ENCODE results near the gene TRAPPC3L.

Gene TRAPPC3L

DNA sequence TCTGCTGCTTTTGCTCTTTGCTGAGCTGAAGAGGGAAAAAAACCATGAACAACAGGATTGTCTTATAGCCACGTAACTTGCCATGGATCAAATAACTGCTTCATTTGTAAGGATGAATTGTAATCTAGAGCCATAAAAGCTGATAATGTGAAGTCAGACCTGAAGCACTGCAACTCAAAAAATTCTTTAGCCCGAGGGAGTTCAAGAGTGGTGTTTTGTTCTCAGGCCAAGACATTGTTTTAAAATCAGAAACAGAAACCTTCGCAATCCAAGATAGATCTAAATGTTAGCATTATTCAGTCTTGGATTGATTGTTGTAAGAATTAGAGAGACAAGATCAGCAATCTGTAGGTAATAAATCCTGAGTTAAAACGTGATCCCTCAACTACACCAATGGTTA, at the start of gene TRAPPC3L:
Gene TRAPPC3L, minus strand, starts transcription at position 34 of the 400 bp plus-strand sequence. CDS start 170 bp downstream, outside the sequence.
- no peaks in the 10 kb centered on the region for H3K36me3 ChIP-seq (ENCODE audit: control insufficient read depth in 1 of 2, insufficient read depth in 2 of 2, low read length in 2 of 2)
- H3K27me3 ChIP-seq (ENCODE audit: control insufficient read depth in 1 of 2, insufficient read depth in 2 of 2, low read length in 2 of 2) = peaks cover 2 to 16% of the 10 kb centered on the region in 2 donors
- no peaks in the 10 kb centered on the region for H3K4me1 ChIP-seq (ENCODE audit: control insufficient read depth in 1 of 2, insufficient read depth in 2 of 2, low read length in 2 of 2)
- no peaks in the 10 kb centered on the region for H3K9me3 ChIP-seq (ENCODE audit: control insufficient read depth in 1 of 2, low read length in 2 of 2)
- H3K4me3 ChIP-seq (ENCODE audit: low read depth in 1 of 2, low read length in 2 of 2) = no peak within 1 kb of the TSS
- H3K27ac ChIP-seq (ENCODE audit: low read depth, low read length) = no peak within 1 kb of the TSS
- no peak within 1 kb of the TSS for H3K9ac ChIP-seq (ENCODE audit: low read depth in 1 of 2, low read length in 2 of 2)

DNA sequence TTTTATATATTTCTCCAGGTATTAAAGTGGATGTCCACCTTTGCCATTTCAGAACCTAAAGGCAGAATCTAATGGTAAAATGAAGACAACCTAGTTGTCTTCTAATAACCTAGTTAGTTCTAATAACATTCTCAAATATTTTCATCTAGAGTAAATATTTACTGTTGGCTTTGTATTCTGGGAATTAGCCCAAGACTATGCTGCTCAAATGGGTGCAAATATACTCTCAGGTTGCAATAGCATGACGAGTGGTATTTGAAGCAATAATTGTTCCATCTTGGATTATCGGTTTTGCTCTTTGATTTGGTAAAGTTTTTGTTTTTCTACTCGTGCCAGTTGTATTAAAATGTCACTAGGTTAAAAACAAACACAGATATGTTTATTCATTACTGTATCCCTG, 49.8 kb upstream of the TRAPPC3L start:
- Histone ChIP-seq H3K9ac (ENCODE audit: low read depth in 1 of 2, low read length in 2 of 2) (no peak overlapping the region), H3K27ac (ENCODE audit: low read depth, low read length) (no peak overlapping the region), H3K27me3 (ENCODE audit: control insufficient read depth in 1 of 2, insufficient read depth in 2 of 2, low read length in 2 of 2) (no peaks in the 10 kb centered on the region), H3K9me3 (ENCODE audit: control insufficient read depth in 1 of 2, low read length in 2 of 2) (no peaks in the 10 kb centered on the region), H3K4me1 (ENCODE audit: control insufficient read depth in 1 of 2, insufficient read depth in 2 of 2, low read length in 2 of 2) (no peaks in the 10 kb centered on the region), H3K36me3 (ENCODE audit: control insufficient read depth in 1 of 2, insufficient read depth in 2 of 2, low read length in 2 of 2) (peaks cover 20 to 28% of the 10 kb centered on the region in 2 donors), H3K4me3 (ENCODE audit: low read depth in 1 of 2, low read length in 2 of 2) (no peak overlapping the region)

- no peak overlapping the region for H3K9ac ChIP-seq (ENCODE audit: low read depth in 1 of 2, low read length in 2 of 2)
- no peaks in the 10 kb centered on the region for H3K9me3 ChIP-seq (ENCODE audit: control insufficient read depth in 1 of 2, low read length in 2 of 2)
- H3K27ac ChIP-seq (ENCODE audit: low read depth, low read length) = no peak overlapping the region
- H3K4me3 ChIP-seq (ENCODE audit: low read depth in 1 of 2, low read length in 2 of 2) = no peak overlapping the region
- H3K4me1 ChIP-seq (ENCODE audit: control insufficient read depth in 1 of 2, insufficient read depth in 2 of 2, low read length in 2 of 2) = no peaks in the 10 kb centered on the region
- no peaks in the 10 kb centered on the region for H3K27me3 ChIP-seq (ENCODE audit: control insufficient read depth in 1 of 2, insufficient read depth in 2 of 2, low read length in 2 of 2)
- H3K36me3 ChIP-seq (ENCODE audit: control insufficient read depth in 1 of 2, insufficient read depth in 2 of 2, low read length in 2 of 2) = peaks cover 6 to 35% of the 10 kb centered on the region in 2 donors
Observed at GRCh38 chr6:116586738-116587137, 41.3 kb upstream of the TRAPPC3L start.

DNA sequence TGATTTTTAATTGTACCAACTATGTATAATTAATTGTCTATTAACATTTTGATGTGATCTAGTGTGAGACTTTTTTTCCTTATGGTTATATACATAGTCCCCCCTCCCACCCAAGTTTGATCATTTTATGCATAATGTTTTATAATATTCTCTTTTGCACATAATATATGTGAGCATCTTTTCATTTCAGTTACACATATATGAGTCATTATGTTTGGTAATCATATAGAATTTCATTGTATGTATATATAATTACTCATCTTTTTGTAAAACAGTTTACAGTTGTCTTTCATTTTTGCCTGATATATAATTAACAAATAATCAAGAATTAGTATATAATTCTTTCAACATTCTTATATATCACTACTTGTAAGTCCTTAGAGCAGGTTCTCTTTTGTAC, 40.8 kb upstream of the TRAPPC3L start:
- Histone ChIP-seq H3K4me1 (ENCODE audit: control insufficient read depth in 1 of 2, insufficient read depth in 2 of 2, low read length in 2 of 2) (no peaks in the 10 kb centered on the region), H3K36me3 (ENCODE audit: control insufficient read depth in 1 of 2, insufficient read depth in 2 of 2, low read length in 2 of 2) (peaks cover 1 to 30% of the 10 kb centered on the region in 2 donors), H3K4me3 (ENCODE audit: low read depth in 1 of 2, low read length in 2 of 2) (no peak overlapping the region), H3K27ac (ENCODE audit: low read depth, low read length) (no peak overlapping the region), H3K27me3 (ENCODE audit: control insufficient read depth in 1 of 2, insufficient read depth in 2 of 2, low read length in 2 of 2) (no peaks in the 10 kb centered on the region), H3K9ac (ENCODE audit: low read depth in 1 of 2, low read length in 2 of 2) (no peak overlapping the region), H3K9me3 (ENCODE audit: control insufficient read depth in 1 of 2, low read length in 2 of 2) (no peaks in the 10 kb centered on the region)

DNA sequence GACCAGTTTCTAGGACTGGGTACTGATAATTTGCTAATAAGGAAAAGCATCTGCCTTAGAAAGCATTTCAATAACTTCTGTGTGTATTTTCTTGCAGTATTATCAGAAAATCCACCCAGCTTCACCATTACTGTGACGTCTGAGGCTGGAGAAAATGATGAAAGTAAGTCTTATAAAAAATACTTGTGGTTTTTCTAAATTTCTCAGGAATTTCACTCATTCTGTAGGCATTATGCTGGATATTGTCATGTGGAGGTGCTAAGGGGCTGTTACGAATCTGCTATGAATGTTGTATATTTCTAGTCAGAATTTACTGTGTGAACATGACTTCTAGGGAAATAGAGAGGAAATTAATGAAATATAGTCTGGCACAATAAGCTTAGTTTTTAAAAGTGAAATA, 34.7 kb upstream of the TRAPPC3L start:
- Histone ChIP-seq H3K36me3 (ENCODE audit: control insufficient read depth in 1 of 2, insufficient read depth in 2 of 2, low read length in 2 of 2) (peaks cover 0 to 14% of the 10 kb centered on the region in 2 donors), H3K4me1 (ENCODE audit: control insufficient read depth in 1 of 2, insufficient read depth in 2 of 2, low read length in 2 of 2) (no peaks in the 10 kb centered on the region)

DNA sequence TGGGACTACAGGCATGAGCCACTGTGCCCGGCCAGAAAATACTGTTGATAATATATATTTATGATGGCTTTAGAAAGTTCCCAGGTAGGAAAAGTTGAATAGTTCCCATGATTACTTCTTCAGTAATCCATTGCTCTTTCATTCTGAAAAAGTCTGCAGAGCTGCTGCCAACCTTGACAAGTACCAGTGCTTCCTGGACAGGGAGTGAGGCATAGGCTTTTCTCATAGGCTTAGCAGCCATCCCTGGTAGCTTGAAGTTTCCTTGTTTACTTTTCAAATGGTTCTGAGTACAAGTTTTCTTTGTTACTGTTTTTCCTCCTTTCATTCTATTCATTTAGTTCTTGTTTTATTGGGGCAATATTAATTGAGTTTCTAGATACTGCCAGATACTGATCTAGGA, 33.7 kb upstream of the TRAPPC3L start:
- Histone ChIP-seq H3K36me3 (ENCODE audit: control insufficient read depth in 1 of 2, insufficient read depth in 2 of 2, low read length in 2 of 2) (peaks cover 0 to 14% of the 10 kb centered on the region in 2 donors), H3K27me3 (ENCODE audit: control insufficient read depth in 1 of 2, insufficient read depth in 2 of 2, low read length in 2 of 2) (no peaks in the 10 kb centered on the region), H3K27ac (ENCODE audit: low read depth, low read length) (no peak overlapping the region), H3K9me3 (ENCODE audit: control insufficient read depth in 1 of 2, low read length in 2 of 2) (no peaks in the 10 kb centered on the region), H3K9ac (ENCODE audit: low read depth in 1 of 2, low read length in 2 of 2) (no peak overlapping the region), H3K4me1 (ENCODE audit: control insufficient read depth in 1 of 2, insufficient read depth in 2 of 2, low read length in 2 of 2) (no peaks in the 10 kb centered on the region), H3K4me3 (ENCODE audit: low read depth in 1 of 2, low read length in 2 of 2) (no peak overlapping the region)

More for the DNA sequence above, 34.7 kb upstream of the TRAPPC3L start:
- Histone ChIP-seq H3K4me3 (ENCODE audit: low read depth in 1 of 2, low read length in 2 of 2) (no peak overlapping the region), H3K9ac (ENCODE audit: low read depth in 1 of 2, low read length in 2 of 2) (no peak overlapping the region), H3K27ac (ENCODE audit: low read depth, low read length) (no peak overlapping the region), H3K27me3 (ENCODE audit: control insufficient read depth in 1 of 2, insufficient read depth in 2 of 2, low read length in 2 of 2) (no peaks in the 10 kb centered on the region), H3K9me3 (ENCODE audit: control insufficient read depth in 1 of 2, low read length in 2 of 2) (no peaks in the 10 kb centered on the region)

GRCh38 chr6:116578335-116578734, 32.9 kb upstream of the TRAPPC3L start:
- H3K4me3 ChIP-seq (ENCODE audit: low read depth in 1 of 2, low read length in 2 of 2) = no peak overlapping the region
- H3K27ac ChIP-seq (ENCODE audit: low read depth, low read length) = no peak overlapping the region
- no peak overlapping the region for H3K9ac ChIP-seq (ENCODE audit: low read depth in 1 of 2, low read length in 2 of 2)
- H3K9me3 ChIP-seq (ENCODE audit: control insufficient read depth in 1 of 2, low read length in 2 of 2) = no peaks in the 10 kb centered on the region
- H3K4me1 ChIP-seq (ENCODE audit: control insufficient read depth in 1 of 2, insufficient read depth in 2 of 2, low read length in 2 of 2) = peaks cover 2 to 4% of the 10 kb centered on the region in 2 donors
- peaks cover 0 to 9% of the 10 kb centered on the region in 2 donors for H3K36me3 ChIP-seq (ENCODE audit: control insufficient read depth in 1 of 2, insufficient read depth in 2 of 2, low read length in 2 of 2)
- no peaks in the 10 kb centered on the region for H3K27me3 ChIP-seq (ENCODE audit: control insufficient read depth in 1 of 2, insufficient read depth in 2 of 2, low read length in 2 of 2)

GRCh38 chr6:116577486-116577885, 32.0 kb upstream of the TRAPPC3L start:
- Histone ChIP-seq H3K9ac (ENCODE audit: low read depth in 1 of 2, low read length in 2 of 2) (no peak overlapping the region), H3K27ac (ENCODE audit: low read depth, low read length) (no peak overlapping the region), H3K4me1 (ENCODE audit: control insufficient read depth in 1 of 2, insufficient read depth in 2 of 2, low read length in 2 of 2) (peaks cover 10 to 12% of the 10 kb centered on the region in 2 donors), H3K4me3 (ENCODE audit: low read depth in 1 of 2, low read length in 2 of 2) (no peak overlapping the region), H3K9me3 (ENCODE audit: control insufficient read depth in 1 of 2, low read length in 2 of 2) (no peaks in the 10 kb centered on the region), H3K27me3 (ENCODE audit: control insufficient read depth in 1 of 2, insufficient read depth in 2 of 2, low read length in 2 of 2) (no peaks in the 10 kb centered on the region), H3K36me3 (ENCODE audit: control insufficient read depth in 1 of 2, insufficient read depth in 2 of 2, low read length in 2 of 2) (peaks cover 0 to 9% of the 10 kb centered on the region in 2 donors)

DNA sequence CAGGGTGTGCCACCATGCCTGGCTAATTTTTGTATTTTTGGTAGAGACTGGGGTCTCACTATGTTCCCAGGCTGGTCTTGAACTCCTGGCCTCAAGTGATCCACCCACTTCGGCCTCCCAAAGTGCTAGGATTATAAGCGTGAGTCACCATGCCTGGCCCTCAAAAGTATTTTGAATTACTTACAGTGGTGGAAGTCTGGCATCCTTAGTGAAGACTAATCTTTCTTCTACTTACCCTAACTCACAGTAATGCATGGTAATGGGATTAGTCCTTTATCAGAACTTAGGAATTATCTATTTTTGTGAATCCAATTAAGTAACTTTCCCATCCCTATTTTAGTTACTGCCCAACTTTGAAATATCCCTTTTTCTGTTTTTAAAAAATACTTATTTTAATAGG, 29.7 kb upstream of the TRAPPC3L start:
- H3K4me3 ChIP-seq (ENCODE audit: low read depth in 1 of 2, low read length in 2 of 2) = no peak overlapping the region
- H3K4me1 ChIP-seq (ENCODE audit: control insufficient read depth in 1 of 2, insufficient read depth in 2 of 2, low read length in 2 of 2) = peaks cover 16 to 20% of the 10 kb centered on the region in 2 donors
- H3K9ac ChIP-seq (ENCODE audit: low read depth in 1 of 2, low read length in 2 of 2) = no peak overlapping the region
- no peaks in the 10 kb centered on the region for H3K27me3 ChIP-seq (ENCODE audit: control insufficient read depth in 1 of 2, insufficient read depth in 2 of 2, low read length in 2 of 2)
- H3K36me3 ChIP-seq (ENCODE audit: control insufficient read depth in 1 of 2, insufficient read depth in 2 of 2, low read length in 2 of 2) = peaks cover 0 to 9% of the 10 kb centered on the region in 2 donors
- no peak overlapping the region for H3K27ac ChIP-seq (ENCODE audit: low read depth, low read length)
- H3K9me3 ChIP-seq (ENCODE audit: control insufficient read depth in 1 of 2, low read length in 2 of 2) = no peaks in the 10 kb centered on the region

DNA sequence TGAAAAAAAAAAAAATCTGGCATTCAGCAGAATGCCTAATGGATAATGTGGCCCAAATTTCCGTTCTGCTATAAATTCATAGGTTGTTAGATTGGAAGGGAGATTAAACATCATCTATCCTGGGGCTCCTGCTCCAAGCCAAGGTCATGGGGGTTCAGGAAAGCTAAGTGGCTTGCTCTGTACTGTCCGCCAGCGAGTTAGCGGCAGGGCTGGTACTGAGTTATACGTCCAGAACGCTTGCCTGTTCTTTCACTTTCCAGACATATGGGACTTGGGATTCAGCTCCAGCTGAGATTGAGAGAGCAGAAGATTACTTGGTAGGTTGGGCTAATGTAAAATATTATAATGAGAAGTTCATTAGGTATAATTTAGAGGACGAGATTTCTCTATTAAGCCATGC, 26.7 kb upstream of the TRAPPC3L start:
- Histone ChIP-seq H3K27ac (ENCODE audit: low read depth, low read length) (no peak overlapping the region), H3K4me3 (ENCODE audit: low read depth in 1 of 2, low read length in 2 of 2) (peak overlapping the region; percentile 88 to 99), H3K9me3 (ENCODE audit: control insufficient read depth in 1 of 2, low read length in 2 of 2) (no peaks in the 10 kb centered on the region), H3K27me3 (ENCODE audit: control insufficient read depth in 1 of 2, insufficient read depth in 2 of 2, low read length in 2 of 2) (no peaks in the 10 kb centered on the region), H3K4me1 (ENCODE audit: control insufficient read depth in 1 of 2, insufficient read depth in 2 of 2, low read length in 2 of 2) (peaks cover 20 to 24% of the 10 kb centered on the region in 2 donors), H3K9ac (ENCODE audit: low read depth in 1 of 2, low read length in 2 of 2) (peak overlapping the region; percentile 69 to 95), H3K36me3 (ENCODE audit: control insufficient read depth in 1 of 2, insufficient read depth in 2 of 2, low read length in 2 of 2) (peaks cover 0 to 7% of the 10 kb centered on the region in 2 donors)

DNA sequence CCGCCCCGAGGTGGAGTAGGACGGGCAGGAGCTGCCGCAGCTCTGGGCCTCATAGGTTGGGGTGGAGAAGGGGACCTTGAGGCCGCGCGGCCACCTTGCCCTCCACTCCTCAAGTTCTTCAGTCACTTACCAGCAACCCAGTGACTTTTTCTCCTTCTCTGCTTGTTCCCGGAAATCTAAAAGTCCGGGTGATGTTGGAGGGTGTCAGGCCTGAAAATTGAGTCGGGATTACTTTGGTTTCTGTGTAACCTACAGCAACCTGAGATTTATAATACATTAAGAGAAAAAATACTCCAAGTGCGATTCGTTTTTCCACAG, 26.2 kb upstream of the TRAPPC3L start:
- peak overlapping the region; percentile 80 for H3K27ac ChIP-seq (ENCODE audit: low read depth, low read length)
- peaks cover 20 to 24% of the 10 kb centered on the region in 2 donors for H3K4me1 ChIP-seq (ENCODE audit: control insufficient read depth in 1 of 2, insufficient read depth in 2 of 2, low read length in 2 of 2)
- H3K4me3 ChIP-seq (ENCODE audit: low read depth in 1 of 2, low read length in 2 of 2) = peak overlapping the region; percentile 88 to 99
- H3K9ac ChIP-seq (ENCODE audit: low read depth in 1 of 2, low read length in 2 of 2) = peak overlapping the region; percentile 69 to 95
- no peaks in the 10 kb centered on the region for H3K27me3 ChIP-seq (ENCODE audit: control insufficient read depth in 1 of 2, insufficient read depth in 2 of 2, low read length in 2 of 2)
- H3K36me3 ChIP-seq (ENCODE audit: control insufficient read depth in 1 of 2, insufficient read depth in 2 of 2, low read length in 2 of 2) = peaks cover 0 to 7% of the 10 kb centered on the region in 2 donors
- no peaks in the 10 kb centered on the region for H3K9me3 ChIP-seq (ENCODE audit: control insufficient read depth in 1 of 2, low read length in 2 of 2)
